PC-3 (cell line): ENCODE results near the gene NCOA7. TPM values are rescaled to one million over a fixed set of nuclear protein-coding genes. Genes with fewer than 3 reads are reported as not detected.

Experiments
- ATAC-seq: fragments of 200-7000 bp; cut with Tn5 transposase; 2 replicates; pipeline ENCODE4 v1.9.1; 2020; ENCODE audit warnings: mild to moderate bottlenecking, moderate library complexity
- BruUV-seq: library from RNA; stranded (reverse); fragments of 400-500 nt; replicated peaks from 2 replicates; lab custom pipeline; 2021; lab: Mats Ljungman, UMichigan
- CTCF ChIA-PET: fragments of 300-600 bp; sonication (Branson Sonifier 250); formaldehyde crosslinking; loops from one replicate; lab custom pipeline; 2022; ENCODE audit warnings: antibody characterized with exemption; lab: Charles Lee
- POLR2A ChIA-PET: fragments of 300-600 bp; sonication (Branson Sonifier 250); formaldehyde crosslinking; loops from one replicate; lab custom pipeline; 2022; ENCODE audit warnings: antibody characterized with exemption; ENCODE audit not compliant: unreplicated experiment; lab: Charles Lee
- DNase-seq: peaks from one replicate; pipeline ENCODE4 v3.0.0-alpha.2; 2015
- H2AFZ ChIP-seq: fragments of 300-600 bp; sonication (generic); 2 replicates; pipeline ENCODE4 v1.6.0; 2016; ENCODE audit warnings: antibody characterized with exemption, low read length
- H3F3A ChIP-seq: fragments of 300-600 bp; sonication (generic); one replicate; pipeline ENCODE4 v1.6.0; 2017; ENCODE audit warnings: antibody characterized with exemption, low read length, control low read depth, mild to moderate bottlenecking; ENCODE audit not compliant: unreplicated experiment
- H3K27ac ChIP-seq: fragments of 300-600 bp; sonication (generic); 2 replicates; pipeline ENCODE4 v1.5.1; 2016; ENCODE audit warnings: mild to moderate bottlenecking, low read length
- H3K27me3 ChIP-seq: fragments of 300-600 bp; sonication (generic); 2 replicates; pipeline ENCODE4 v1.6.1; 2016; ENCODE audit warnings: low read length, mixed read lengths
- H3K36me3 ChIP-seq: fragments of 300-600 bp; sonication (generic); 2 replicates; pipeline ENCODE4 v1.6.1; 2016; ENCODE audit warnings: low read depth, mixed run types, low read length, mixed read lengths
- H3K4me1 ChIP-seq: fragments of 300-600 bp; sonication (generic); 2 replicates; pipeline ENCODE4 v1.5.1; 2016; ENCODE audit warnings: low read length; ENCODE audit not compliant: insufficient read depth
- H3K4me2 ChIP-seq: fragments of 300-600 bp; sonication (generic); 2 replicates; pipeline ENCODE4 v1.6.0; 2016; ENCODE audit warnings: low read length
- H3K4me3 ChIP-seq: fragments of 300-600 bp; sonication (generic); 2 replicates; pipeline ENCODE4 v1.5.1; 2016; ENCODE audit warnings: mild to moderate bottlenecking, low read length, mixed read lengths
- H3K79me2 ChIP-seq: fragments of 300-600 bp; sonication (generic); 2 replicates; pipeline ENCODE4 v1.6.1; 2017; ENCODE audit warnings: low read length, mixed read lengths
- H3K9ac ChIP-seq: fragments of 300-600 bp; sonication (generic); 2 replicates; pipeline ENCODE4 v1.6.0; 2016; ENCODE audit warnings: mild to moderate bottlenecking, low read length
- H3K9me2 ChIP-seq: fragments of 300-600 bp; sonication (generic); replicated peaks from 2 replicates; pipeline ENCODE4 v1.6.1; 2016; ENCODE audit warnings: mixed run types, low read length, mixed read lengths
- H3K9me3 ChIP-seq: fragments of 300-600 bp; sonication (generic); 2 replicates; pipeline ENCODE4 v1.6.1; 2016; ENCODE audit warnings: low read length, mixed read lengths
- H4K20me1 ChIP-seq: fragments of 300-600 bp; sonication (generic); 2 replicates; pipeline ENCODE4 v1.6.1; 2016; ENCODE audit warnings: low read length, mixed read lengths
- EZH2 ChIP-seq: fragments of 300-600 bp; sonication (generic); IDR thresholded peaks from one replicate; pipeline ENCODE4 v1.6.1; 2017; ENCODE audit warnings: antibody characterized with exemption, mild to moderate bottlenecking, low read length; ENCODE audit not compliant: unreplicated experiment
- EZH2phosphoT487 ChIP-seq: fragments of 300-600 bp; sonication (generic); IDR thresholded peaks from 2 replicates; pipeline ENCODE4 v1.6.1; 2018; ENCODE audit warnings: mild to moderate bottlenecking, antibody characterized with exemption, low read length, borderline replicate concordance
- intact Hi-C: fragments of 100-400 bp; cut with micrococcal nuclease; formaldehyde crosslinking; loops from 2 replicates; pipeline ENCODE4 v1.9.0; 2023
- total RNA-seq: library from RNA; depleted of rRNA; stranded (reverse); fragments of >200 nt; gene quantifications from 2 replicates; pipeline ENCODE4 v1.2.3, GENCODE V29; 2014
- TF ChIP-seq, protein P1 (sequence below): fragments of 300-600 bp; sonication (generic); conservative IDR thresholded peaks from 2 replicates; pipeline ENCODE4 v1.5.1; 2017; ENCODE audit warnings: antibody characterized with exemption, low read depth, mild to moderate bottlenecking, low read length

NCOA7 gene
- total RNA-seq, 1 experiment from 2014 or later = 13.4 TPM

DNA sequence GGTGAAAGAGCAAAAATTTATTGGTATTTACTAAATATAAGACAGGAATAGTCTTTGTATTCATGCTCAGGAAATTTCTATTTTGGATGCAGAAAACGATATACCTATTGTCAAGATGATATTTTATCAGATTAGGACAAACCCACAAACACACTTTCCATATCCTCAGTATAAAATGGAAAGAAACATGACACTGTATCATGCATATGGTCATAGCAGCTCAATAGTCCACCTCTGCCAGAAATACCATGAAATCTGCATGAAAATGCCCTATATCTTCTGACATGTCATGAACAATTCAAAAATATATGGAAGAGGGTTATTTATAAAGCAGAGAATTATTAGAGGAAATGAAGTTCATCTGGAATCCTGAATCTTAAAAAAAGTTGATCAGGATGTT lies 154.1 kb downstream of the NCOA7 start:
- no peak for ATAC-seq
- ChIA-PET POLR2A (no interaction called here), CTCF (interaction anchor here (1.3 kb wide), 1 partner anchor 11 kb away, joined by 3 read pairs; the partner anchor contains the start of gene HINT3)
- H3K4me2 ChIP-seq = peak overlapping the region; percentile 32
- H3K79me2 ChIP-seq = no peaks in the 10 kb centered on the region
- H3K9ac ChIP-seq = peak overlapping the region; percentile 42; the same call in 1 of the 2 replicates
- intact Hi-C loops = no loop called here
- no peaks in the 10 kb centered on the region for H3K36me3 ChIP-seq
- H3K9me3 ChIP-seq = no peaks in the 10 kb centered on the region
- no peak overlapping the region for H3K4me3 ChIP-seq
- no TSS peak for BruUV-seq
- TF ChIP-seq, protein P1, sequence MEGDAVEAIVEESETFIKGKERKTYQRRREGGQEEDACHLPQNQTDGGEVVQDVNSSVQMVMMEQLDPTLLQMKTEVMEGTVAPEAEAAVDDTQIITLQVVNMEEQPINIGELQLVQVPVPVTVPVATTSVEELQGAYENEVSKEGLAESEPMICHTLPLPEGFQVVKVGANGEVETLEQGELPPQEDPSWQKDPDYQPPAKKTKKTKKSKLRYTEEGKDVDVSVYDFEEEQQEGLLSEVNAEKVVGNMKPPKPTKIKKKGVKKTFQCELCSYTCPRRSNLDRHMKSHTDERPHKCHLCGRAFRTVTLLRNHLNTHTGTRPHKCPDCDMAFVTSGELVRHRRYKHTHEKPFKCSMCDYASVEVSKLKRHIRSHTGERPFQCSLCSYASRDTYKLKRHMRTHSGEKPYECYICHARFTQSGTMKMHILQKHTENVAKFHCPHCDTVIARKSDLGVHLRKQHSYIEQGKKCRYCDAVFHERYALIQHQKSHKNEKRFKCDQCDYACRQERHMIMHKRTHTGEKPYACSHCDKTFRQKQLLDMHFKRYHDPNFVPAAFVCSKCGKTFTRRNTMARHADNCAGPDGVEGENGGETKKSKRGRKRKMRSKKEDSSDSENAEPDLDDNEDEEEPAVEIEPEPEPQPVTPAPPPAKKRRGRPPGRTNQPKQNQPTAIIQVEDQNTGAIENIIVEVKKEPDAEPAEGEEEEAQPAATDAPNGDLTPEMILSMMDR = no peak
- TF ChIP-seq EZH2phosphoT487 (no peak), EZH2 (no peak)
- H2AFZ ChIP-seq = no peak overlapping the region
- no peaks in the 10 kb centered on the region for H3K27me3 ChIP-seq
- peak overlapping the region; percentile 82 for H3K27ac ChIP-seq
- H3K9me2 ChIP-seq = no peaks in the 10 kb centered on the region
- no peaks in the 10 kb centered on the region for H3F3A ChIP-seq
- DNase-seq = no peak
- no peaks in the 10 kb centered on the region for H4K20me1 ChIP-seq
- H3K4me1 ChIP-seq = peaks cover 68% of the 10 kb centered on the region

DNA sequence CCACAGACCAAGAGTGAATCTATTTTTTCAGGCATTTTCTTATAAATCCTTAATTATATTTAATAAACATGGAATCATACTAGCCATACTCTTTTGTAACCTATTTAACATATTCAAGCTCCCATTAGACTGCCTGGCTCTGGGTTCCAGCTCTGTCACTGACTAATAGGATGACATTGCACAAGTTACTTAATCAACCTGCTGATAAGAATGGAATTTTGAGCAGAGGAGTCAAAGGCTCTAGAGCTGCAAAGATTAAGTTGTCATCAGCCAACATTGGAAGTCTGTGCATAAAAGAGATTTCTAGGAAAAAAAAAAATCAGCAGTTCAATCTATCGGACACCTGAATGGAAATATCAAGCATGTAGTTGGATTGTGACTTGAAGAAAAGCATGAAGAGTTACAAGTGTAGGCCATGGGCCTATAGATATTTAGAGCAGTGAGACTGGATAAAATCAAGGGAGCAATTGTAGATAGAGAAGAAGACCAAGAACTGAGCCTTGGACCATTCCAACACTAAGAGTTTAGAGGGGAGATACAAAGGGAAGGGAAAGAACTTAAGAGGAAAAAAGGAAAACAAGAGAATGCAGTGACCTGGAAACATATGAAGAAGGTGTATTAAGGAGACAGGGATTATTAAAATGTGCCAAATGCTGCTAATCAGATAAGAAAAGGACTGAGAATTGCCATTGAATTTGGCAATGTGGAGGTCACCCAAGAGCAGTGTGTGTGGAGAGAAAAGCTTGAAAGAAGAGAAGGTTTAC lies 154.8 kb downstream of the NCOA7 start:
- CTCF ChIA-PET = no interaction called here
- TF ChIP-seq EZH2 = no peak
- TF ChIP-seq, protein P1 = no peak
- TF ChIP-seq EZH2phosphoT487 = no peak
- intact Hi-C loops = no loop called here
- no peaks in the 10 kb centered on the region for H3K27me3 ChIP-seq
- no TSS peak for BruUV-seq
- H3K9me3 ChIP-seq = no peaks in the 10 kb centered on the region
- H3K79me2 ChIP-seq = no peaks in the 10 kb centered on the region
- no peak overlapping the region for H2AFZ ChIP-seq
- H3K4me3 ChIP-seq = no peak overlapping the region
- ATAC-seq (no peak), DNase-seq (no peak)
- H3K36me3 ChIP-seq = no peaks in the 10 kb centered on the region
- no peak overlapping the region for H3K4me2 ChIP-seq
- peaks cover 68% of the 10 kb centered on the region for H3K4me1 ChIP-seq
- H3K9ac ChIP-seq = peak overlapping the region; percentile 42
- H4K20me1 ChIP-seq = no peaks in the 10 kb centered on the region
- POLR2A ChIA-PET = no interaction called here
- peak overlapping the region; percentile 82 for H3K27ac ChIP-seq
- no peaks in the 10 kb centered on the region for H3F3A ChIP-seq
- H3K9me2 ChIP-seq = no peaks in the 10 kb centered on the region

DNA sequence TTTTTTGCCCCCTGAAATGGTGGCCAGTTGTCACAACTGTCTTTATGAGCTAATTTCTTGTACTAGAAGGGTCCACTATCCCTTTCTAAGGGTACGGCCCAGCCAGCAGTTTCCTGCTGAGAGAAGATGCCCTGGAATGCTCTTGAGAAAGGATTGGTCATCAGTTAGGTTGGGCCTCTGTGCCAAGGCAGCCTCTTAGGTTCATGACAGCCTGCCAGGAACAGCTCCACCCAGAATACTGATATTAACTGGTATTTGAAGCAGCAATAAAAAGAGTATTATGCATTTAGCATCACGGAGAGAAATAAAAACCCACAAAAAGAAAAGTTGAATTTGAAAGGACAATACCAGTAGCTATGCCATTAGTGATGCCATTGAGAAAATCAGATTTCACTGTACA lies 156.9 kb downstream of the NCOA7 start:
- CTCF ChIA-PET = interaction anchor here (0.7 kb wide), 1 partner anchor 156 kb away, joined by 3 read pairs; no protein-coding TSS in a partner anchor
- Histone ChIP-seq H3K79me2 (no peaks in the 10 kb centered on the region), H3F3A (no peaks in the 10 kb centered on the region), H3K4me1 (peaks cover 50% of the 10 kb centered on the region), H3K9me2 (no peaks in the 10 kb centered on the region), H3K27ac (no peak overlapping the region), H3K4me3 (no peak overlapping the region), H2AFZ (no peak overlapping the region), H3K9ac (no peak overlapping the region), H3K4me2 (no peak overlapping the region), H3K9me3 (no peaks in the 10 kb centered on the region), H3K27me3 (no peaks in the 10 kb centered on the region), H4K20me1 (no peaks in the 10 kb centered on the region), H3K36me3 (no peaks in the 10 kb centered on the region)
- TF ChIP-seq EZH2 (no peak), EZH2phosphoT487 (no peak)
- TF ChIP-seq, protein P1 = no peak
- DNase-seq = peak; percentile 31
- no TSS peak for BruUV-seq
- ATAC-seq = no peak
- intact Hi-C loops = no loop called here
- POLR2A ChIA-PET = interaction anchor here (0.7 kb wide), 1 partner anchor 9 kb away, joined by 4 read pairs; no protein-coding TSS in a partner anchor
